Activated CD4-positive, alpha-beta T cell treated with anti-CD3 and anti-CD28 coated beads for 48 hours (primary cell): ENCODE measurements around the gene ZNF502.

Experiments
- DNase-seq: peaks from one replicate; pipeline ENCODE4 v3.0.0-alpha.2; 2020

The ZNF502 gene

GRCh38 chr3:44771424-44772098, 59.1 kb downstream of the ZNF502 start:
- DNase-seq = no peak

- DNase-seq = no peak
Observed at GRCh38 chr3:44772099-44772442, 59.6 kb downstream of the ZNF502 start.
